ENCODE results near the gene TAOK3. TPM values are rescaled to one million over a fixed set of nuclear protein-coding genes. Genes with fewer than 3 reads are reported as not detected.
A peak's percentile ranks its signal among the peaks of the same experiment; 100 is the strongest.

Gene TAOK3
- polyA plus RNA-seq, 1 experiment, result 56.4 TPM

DNA sequence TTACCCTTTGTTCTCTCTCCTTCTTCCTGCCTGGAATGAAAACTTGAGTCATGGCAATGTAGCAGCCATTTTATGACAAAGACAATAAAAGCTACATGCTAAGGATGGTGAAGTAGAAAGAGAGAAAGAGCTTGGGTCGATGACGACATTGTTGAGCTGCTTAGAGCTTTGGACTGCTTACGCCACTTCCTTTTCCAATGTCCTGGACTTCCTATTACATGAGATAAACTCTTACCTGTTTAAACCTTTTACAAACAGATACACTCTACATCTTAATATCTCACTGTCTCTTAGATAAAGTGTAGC, 166.6 kb downstream of the TAOK3 start:
- CTCF ChIA-PET, result no interaction called here

DNA sequence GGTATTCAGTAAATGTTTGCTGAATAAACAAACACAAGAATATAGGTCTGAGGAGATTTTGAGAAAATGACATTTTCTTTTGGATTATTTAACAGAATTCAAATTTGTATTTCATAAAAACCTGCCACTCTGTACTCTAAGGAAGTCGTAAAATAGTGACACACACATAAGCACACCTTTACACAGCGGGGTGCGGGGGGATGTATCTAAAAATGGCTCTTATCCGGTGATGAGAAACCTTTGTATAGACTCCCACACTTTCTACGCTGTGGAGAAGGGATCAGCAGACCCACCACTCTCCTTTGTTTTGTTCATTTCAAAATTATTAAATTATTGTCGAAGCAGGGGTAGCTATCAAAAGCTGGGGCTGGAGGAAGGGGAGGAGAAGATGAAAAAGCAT, 178.7 kb downstream of the TAOK3 start:
- POLR2A ChIA-PET, result no interaction called here
- Histone ChIP-seq H3K9me3 (ENCODE audit: control insufficient read depth, insufficient read depth, low read length) (no peaks in the 10 kb centered on the region), H3K27ac (ENCODE audit: low read depth, low read length) (no peak overlapping the region), H3K4me3 (ENCODE audit: low read depth, low read length) (no peak overlapping the region), H3K27me3 (ENCODE audit: control insufficient read depth, insufficient read depth, low read length) (no peaks in the 10 kb centered on the region)
- TF ChIP-seq CTCF (IDR thresholded peaks at IDR 0.05; ENCODE audit: low read depth, low read length), result no peak
- CTCF ChIA-PET, result interaction anchor here (1.0 to 6.4 kb wide), 2 partner anchors 12 to 183 kb away, joined by 7 to 67 read pairs; partner anchors contain the start of gene SUDS3
- no peak for DNase-seq (ENCODE audit: low read depth, low spot score)

More for the DNA sequence above, 166.6 kb downstream of the TAOK3 start:
- POLR2A ChIA-PET, result no interaction called here
- no peak for TF ChIP-seq CTCF (IDR thresholded peaks at IDR 0.05; ENCODE audit: low read depth, low read length)
- Histone ChIP-seq H3K4me3 (ENCODE audit: low read depth, low read length) (no peak overlapping the region), H3K27me3 (ENCODE audit: control insufficient read depth, insufficient read depth, low read length) (no peaks in the 10 kb centered on the region), H3K9me3 (ENCODE audit: control insufficient read depth, insufficient read depth, low read length) (no peaks in the 10 kb centered on the region), H3K27ac (ENCODE audit: low read depth, low read length) (no peak overlapping the region)
- DNase-seq (ENCODE audit: low read depth, low spot score), result no peak

GRCh38 chr12:118193477-118193876, 179.2 kb downstream of the TAOK3 start:
- Histone ChIP-seq H3K4me3 (ENCODE audit: low read depth, low read length) (no peak overlapping the region), H3K27me3 (ENCODE audit: control insufficient read depth, insufficient read depth, low read length) (no peaks in the 10 kb centered on the region), H3K9me3 (ENCODE audit: control insufficient read depth, insufficient read depth, low read length) (no peaks in the 10 kb centered on the region), H3K27ac (ENCODE audit: low read depth, low read length) (no peak overlapping the region)
- CTCF ChIA-PET, result interaction anchor here (6.4 kb wide), 1 partner anchor 183 kb away, joined by 67 read pairs; the partner anchor contains the start of gene SUDS3
- POLR2A ChIA-PET, result no interaction called here
- no peak for DNase-seq (ENCODE audit: low read depth, low spot score)
- no peak for TF ChIP-seq CTCF (IDR thresholded peaks at IDR 0.05; ENCODE audit: low read depth, low read length)

GRCh38 chr12:118190266-118190665, 182.4 kb downstream of the TAOK3 start:
- Histone ChIP-seq H3K9me3 (ENCODE audit: control insufficient read depth, insufficient read depth, low read length) (no peaks in the 10 kb centered on the region), H3K27me3 (ENCODE audit: control insufficient read depth, insufficient read depth, low read length) (no peaks in the 10 kb centered on the region), H3K27ac (ENCODE audit: low read depth, low read length) (peak overlapping the region; percentile 96), H3K4me3 (ENCODE audit: low read depth, low read length) (peak overlapping the region; percentile 66)
- TF ChIP-seq CTCF (IDR thresholded peaks at IDR 0.05; ENCODE audit: low read depth, low read length), result no peak
- POLR2A ChIA-PET, result interaction anchor here (0.6 to 1.0 kb wide), 6 partner anchors 10 to 186 kb away, joined by 3 to 10 read pairs (median 4); partner anchors contain the start of genes SUDS3 and TAOK3
- CTCF ChIA-PET, result interaction anchor here (0.5 to 6.4 kb wide), 3 partner anchors 9 to 187 kb away, joined by 4 to 67 read pairs (median 6); partner anchors contain the start of gene SUDS3
- DNase-seq (ENCODE audit: low read depth, low spot score), result no peak

- POLR2A ChIA-PET, result interaction anchor here (0.6 to 1.0 kb wide), 6 partner anchors 10 to 186 kb away, joined by 3 to 10 read pairs (median 4); partner anchors contain the start of genes SUDS3 and TAOK3
- Histone ChIP-seq H3K9me3 (ENCODE audit: control insufficient read depth, insufficient read depth, low read length) (no peaks in the 10 kb centered on the region), H3K27me3 (ENCODE audit: control insufficient read depth, insufficient read depth, low read length) (no peaks in the 10 kb centered on the region), H3K4me3 (ENCODE audit: low read depth, low read length) (peak overlapping the region; percentile 66), H3K27ac (ENCODE audit: low read depth, low read length) (peak overlapping the region; percentile 96)
- peak; percentile 66 for DNase-seq (ENCODE audit: low read depth, low spot score)
- CTCF ChIA-PET, result interaction anchor here (0.5 to 6.4 kb wide), 3 partner anchors 8 to 187 kb away, joined by 4 to 67 read pairs (median 6); partner anchors contain the start of gene SUDS3
- no peak for TF ChIP-seq CTCF (IDR thresholded peaks at IDR 0.05; ENCODE audit: low read depth, low read length)
These were observed 182.9 kb downstream of the TAOK3 start for GRCh38 chr12:118189741-118190191.
